Middle frontal gyrus (tissue), 1 donor: ENCODE measurements around the gene SPRYD3.
"Not testable (repeated sequence)": the region's sequence is repeated elsewhere in the genome, so short reads cannot be mapped to it uniquely, and the experiment has no call there.

ENCODE experiments used
- DNase-seq: peaks from one replicate; pipeline ENCODE4 v3.0.0-alpha.2; 2015; ENCODE audit warnings: low spot score; ENCODE audit errors: extremely low spot score

Gene SPRYD3

DNA sequence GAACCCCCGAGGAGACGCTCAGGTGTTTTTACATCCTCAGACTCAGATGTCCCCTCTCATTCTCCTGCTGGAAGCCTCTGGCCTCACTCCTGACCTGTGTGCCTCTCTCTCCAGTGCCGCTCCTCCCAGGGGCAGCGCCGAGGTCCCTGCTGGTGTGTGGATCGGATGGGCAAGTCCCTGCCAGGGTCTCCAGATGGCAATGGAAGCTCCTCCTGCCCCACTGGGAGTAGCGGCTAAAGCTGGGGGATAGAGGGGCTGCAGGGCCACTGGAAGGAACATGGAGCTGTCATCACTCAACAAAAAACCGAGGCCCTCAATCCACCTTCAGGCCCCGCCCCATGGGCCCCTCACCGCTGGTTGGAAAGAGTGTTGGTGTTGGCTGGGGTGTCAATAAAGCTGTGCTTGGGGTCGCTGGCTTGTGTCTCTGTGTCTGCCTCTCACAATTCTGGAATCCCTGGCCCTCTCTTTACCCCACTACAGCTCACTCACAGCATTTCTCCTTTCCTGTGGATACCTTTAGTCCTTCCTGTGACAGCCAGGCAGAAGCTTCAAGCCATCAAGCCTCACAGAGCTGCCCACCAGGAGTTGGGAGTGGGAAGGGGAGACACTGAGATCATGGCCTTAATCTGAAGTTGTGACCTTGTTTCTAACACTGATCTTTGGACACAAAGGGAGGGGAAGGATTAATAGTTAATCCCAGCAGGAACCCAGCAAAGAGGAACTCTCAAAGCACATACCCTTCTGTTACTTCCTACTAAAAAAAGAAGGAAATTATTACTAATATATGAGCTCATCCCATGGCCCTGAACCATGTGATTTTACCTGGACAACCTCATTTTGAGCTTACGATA is 23.0 kb upstream of the SPRYD3 start:
- no peak for DNase-seq

DNA sequence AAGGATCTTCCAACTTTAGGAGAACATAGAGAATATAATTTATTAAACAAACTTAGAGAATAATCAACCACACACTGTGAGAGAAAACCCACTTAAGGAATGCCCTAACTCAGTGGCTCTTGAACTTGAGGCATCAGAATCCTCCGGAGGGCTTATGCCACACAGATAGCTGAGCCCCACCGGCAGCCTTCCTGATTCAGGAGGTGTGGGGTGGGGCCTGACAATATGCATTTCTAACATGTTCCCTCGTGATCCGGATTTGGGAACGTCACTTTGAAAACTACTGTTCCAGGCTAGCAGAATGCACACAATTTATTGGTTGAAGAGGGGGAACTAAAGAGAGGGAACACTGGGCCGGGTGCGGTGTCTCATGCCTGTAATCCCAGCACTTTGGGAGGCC is 22.1 kb upstream of the SPRYD3 start:
- DNase-seq = no peak

DNA sequence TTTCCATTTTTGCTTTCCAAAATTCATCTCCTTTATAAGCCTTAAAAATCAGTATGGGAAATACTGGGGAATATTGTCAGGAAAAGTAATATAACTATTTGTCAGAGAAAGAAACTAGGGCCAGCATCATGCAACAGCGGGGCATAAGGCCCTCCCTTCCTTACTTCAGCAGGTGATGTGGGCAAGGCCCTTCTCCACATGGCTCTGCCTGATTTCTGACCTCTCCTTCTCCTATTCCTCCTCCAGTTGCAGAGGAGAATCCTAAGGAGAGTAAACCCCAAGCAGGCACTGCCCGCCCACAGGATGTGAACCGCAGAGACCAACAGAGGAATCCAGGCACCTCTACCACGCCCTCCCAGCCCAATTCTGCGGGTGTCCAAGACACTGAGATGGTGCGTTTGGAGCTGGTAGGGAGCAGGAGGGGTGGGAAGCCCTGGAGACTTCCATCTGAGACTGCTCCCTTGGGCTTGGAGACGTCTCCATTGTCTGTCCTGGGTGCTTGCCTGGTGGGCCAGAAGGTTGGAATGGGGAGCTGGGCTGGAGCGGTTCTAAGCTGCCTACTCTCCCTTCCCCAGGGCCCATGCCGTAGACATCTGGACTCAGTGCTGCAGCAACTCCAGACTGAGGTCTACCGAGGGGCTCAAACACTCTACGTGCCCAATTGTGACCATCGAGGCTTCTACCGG is 21.4 kb upstream of the SPRYD3 start:
- no peak for DNase-seq

DNA sequence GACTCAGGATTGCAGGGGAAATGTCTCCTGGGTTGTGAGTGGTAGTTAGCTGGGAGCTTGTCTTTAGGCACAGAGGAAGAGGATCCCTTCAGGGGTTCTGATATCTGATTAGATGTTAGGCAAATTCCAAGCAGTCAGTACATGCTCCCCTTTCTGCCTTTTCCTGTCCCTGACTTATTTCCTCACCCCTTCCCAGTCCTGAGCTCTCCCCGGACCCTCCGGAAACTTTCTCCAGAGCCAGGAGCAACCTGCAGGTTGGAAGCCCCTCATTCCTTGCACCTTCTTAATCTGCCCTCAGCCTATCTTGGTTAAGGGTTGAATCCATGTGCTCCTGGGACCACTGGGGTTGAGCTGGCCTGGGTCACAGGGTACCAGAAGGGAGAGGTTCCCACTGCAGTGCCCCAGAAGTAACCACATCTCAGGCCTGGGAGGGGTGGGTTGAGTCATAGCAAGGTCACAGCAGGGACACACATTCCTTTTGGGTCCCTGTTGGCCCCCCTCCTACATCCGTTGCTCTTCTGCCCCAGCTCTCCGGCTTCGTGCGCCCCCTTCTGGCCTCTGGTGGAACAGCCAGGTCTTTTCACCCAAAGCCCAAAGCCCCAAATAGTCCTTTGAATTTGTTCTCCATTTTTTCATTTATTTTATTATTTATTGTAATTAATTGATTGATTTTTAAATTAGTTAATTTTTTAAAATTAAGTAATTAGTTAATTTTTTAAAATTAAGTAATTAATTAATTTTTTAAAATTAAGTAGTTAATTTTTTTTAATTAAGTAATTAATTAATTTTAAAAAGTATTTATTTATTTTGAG is 20.1 kb upstream of the SPRYD3 start:
- DNase-seq = peak; percentile 52

DNA sequence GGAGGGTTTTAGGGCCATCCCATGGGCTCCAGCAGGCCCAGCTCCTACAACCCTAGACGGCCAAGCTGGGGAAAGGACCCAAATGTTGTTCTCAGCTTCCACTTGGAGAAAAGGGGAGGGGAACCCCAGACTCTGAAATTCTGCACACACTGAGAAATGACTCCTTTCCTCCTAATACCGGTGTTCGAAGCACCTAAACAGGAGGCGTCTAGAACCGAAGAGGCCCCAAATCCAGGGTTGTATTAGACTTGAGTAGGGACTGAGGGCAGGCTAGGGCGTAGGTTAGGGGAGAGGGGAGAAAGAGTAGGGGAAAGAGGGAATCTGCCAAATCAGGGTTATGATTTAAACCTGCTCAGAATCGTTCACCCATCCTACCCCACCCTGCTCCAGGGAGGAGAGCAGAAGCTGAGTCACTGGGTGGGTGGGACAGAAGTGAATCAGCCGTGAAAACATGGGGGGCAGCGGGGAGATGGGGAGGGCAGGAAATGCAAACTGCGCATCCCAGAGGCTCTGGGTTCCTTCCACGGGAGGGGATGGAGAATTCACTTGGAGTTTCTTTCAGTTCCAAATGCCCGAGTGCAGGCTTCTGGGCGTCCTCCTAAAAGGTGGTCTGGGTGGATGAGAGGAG is 19.3 kb upstream of the SPRYD3 start:
- DNase-seq = no peak

DNA sequence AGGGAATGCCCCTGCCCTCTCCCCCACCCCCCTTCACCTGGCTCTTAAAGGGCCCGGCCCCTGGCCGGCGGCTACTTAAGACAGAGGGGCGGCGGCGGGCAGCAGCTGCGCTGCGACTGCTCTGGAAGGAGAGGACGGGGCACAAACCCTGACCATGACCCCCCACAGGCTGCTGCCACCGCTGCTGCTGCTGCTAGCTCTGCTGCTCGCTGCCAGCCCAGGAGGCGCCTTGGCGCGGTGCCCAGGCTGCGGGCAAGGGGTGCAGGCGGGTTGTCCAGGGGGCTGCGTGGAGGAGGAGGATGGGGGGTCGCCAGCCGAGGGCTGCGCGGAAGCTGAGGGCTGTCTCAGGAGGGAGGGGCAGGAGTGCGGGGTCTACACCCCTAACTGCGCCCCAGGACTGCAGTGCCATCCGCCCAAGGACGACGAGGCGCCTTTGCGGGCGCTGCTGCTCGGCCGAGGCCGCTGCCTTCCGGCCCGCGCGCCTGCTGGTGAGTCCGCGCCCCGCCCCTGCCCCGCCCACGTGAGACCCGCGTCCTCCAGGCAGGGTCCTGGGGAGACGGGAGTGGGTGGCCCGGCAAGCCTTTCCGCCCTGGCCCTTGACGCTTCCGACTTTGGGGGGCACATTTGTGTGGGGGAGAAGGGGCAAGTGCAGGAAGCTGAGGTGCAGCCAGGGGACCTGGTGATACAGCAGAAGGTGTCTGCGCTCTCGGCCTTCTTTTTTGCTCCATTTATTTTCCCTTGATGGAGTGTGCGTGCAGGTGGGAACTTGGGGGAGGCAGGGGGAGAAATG is 18.6 kb upstream of the SPRYD3 start, which contains the start of gene IGFBP6:
IGFBP6 (plus strand) TSS at position 104 of the 790 bp plus-strand sequence; CDS start at position 155, 51 bp downstream.
- DNase-seq = no peak

DNA sequence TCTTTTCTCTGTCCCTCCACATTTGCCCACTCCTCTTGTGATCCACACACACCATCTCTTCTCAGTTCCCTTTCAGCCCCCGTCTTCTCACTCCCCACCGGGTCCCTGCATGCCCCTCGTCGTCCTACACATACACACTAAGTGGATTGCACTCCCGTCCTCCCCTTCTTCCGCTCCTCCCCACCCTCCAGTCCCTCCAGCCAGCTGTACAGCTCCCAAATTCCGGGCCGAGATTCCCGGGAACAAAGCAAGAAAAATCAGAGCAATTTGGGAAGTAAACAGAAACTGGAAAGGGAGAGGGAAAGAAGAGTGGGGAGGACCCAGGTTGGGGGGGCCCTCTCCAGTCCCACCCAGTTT is 18.0 kb upstream of the SPRYD3 start:
- no peak for DNase-seq

DNA sequence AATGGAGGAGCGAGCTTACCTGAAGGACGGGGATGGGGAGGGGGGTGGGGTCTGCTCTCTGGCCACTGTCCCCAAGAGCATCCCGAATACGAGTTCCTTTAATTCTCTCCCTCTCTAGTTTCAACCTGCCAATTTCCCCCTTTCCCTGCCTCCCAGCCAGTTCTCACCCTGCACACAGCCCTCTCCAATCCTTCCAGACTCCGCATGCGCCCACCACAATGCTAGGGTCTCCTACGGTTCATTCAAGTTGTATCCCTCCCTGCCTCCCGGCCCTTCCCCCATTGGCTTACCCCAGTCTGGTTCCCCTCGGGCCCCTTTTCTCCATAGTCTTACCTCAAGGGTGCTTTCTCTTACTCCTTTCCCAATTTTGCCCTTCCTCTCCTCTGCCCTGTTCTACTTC is 17.6 kb upstream of the SPRYD3 start:
- no peak for DNase-seq

DNA sequence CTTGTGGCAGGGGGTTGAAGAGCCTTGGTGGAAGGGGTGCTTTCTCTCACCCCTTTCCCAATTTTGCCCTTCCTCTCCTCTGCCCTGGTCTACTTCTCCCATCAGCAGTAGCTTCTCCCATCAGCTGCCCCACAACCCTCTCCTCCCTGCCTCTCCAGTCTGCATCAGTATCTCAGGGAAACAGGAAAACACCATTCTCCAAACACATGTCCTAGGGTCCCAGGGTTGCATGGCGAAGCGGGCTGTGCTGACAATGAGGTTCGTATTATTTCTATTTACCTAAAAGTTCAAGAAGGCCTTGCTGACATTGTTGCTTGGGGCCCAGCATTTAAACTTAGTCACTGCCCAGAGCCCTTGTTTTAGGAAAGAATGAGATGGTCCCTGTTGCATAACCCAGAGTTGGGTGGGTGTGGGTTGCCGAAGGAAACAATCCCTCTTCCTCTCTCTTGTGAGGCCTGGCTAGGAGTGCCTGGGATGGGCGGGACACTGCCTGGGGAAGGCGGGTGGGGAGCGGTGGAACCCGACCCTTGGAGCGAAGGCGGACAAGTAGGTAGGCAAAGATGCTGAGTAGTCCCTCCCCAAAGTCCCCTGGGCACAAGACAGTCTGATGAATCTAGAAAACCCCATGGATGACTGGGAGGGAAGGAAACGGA is 17.0 kb upstream of the SPRYD3 start:
- DNase-seq = no peak

DNA sequence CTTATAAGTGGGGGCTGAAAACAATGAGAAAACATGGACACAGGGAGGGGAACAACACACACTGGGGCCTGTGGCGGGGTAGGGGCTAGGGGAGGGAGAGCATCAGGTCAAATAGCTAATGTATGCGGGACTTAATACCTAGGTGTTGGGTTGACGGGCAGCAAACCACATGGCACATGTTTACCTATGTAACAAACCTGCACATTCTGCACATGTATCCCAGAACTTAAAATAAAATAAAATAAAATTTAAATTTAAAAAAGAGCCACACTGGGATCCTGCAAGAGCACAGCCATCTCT is 16.4 kb upstream of the SPRYD3 start:
- DNase-seq = not testable (repeated sequence)

DNA sequence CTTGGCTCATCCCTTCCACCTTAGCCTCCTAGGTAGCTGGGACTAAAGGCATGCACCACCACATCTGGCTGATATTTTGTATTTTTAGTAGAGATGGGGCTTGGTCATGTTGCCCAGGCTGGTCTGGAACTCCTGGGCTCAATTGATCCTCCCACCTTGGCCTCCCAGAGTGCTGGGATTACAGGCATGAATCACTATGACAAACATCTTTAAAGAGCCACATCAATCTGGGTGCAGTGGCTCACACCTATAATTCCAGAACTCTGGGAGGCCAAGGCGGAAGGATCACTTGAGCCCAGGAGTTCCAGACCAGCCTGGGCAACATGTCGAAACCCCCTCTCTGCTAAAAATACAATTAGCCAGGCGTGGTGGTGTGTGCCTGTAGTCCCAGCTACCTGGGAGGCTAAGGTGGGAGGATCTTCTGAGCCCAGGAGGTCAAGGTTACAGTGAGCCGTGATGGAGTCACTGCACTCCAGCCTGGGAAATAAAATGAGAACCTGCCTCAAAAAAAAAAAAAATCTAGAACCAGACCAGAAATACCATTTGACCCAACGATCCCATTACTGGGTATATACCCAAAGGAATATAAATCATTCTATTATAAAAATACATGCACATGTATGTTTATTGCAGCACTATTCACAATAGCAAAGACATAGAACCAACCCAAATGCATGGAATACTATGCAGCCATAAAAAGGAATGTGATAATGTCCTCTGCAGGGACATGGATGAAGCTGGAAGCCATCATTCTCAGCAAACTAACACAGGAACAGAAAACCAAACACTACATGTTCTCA is 15.8 kb upstream of the SPRYD3 start:
- not testable (repeated sequence) for DNase-seq

DNA sequence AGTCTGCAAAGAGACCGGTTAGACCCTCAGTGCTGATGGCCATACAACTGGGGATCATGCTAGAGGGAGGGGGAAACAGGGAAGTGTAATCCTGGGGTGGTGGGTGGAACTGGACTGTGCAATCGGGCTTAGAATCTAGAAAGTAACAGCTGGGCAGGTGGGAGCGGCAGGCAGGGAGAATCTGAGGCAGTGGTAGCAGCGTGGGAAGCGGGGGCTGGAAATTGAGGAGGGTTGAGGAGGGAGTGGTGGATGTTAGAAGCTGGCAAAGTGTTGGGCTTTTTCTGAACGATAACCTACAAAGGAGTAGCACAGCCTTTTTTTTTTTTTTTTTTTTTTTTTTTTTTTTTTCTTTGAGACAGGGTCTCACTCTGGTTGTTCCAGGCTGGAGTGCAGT is 15.2 kb upstream of the SPRYD3 start:
- no peak for DNase-seq

DNA sequence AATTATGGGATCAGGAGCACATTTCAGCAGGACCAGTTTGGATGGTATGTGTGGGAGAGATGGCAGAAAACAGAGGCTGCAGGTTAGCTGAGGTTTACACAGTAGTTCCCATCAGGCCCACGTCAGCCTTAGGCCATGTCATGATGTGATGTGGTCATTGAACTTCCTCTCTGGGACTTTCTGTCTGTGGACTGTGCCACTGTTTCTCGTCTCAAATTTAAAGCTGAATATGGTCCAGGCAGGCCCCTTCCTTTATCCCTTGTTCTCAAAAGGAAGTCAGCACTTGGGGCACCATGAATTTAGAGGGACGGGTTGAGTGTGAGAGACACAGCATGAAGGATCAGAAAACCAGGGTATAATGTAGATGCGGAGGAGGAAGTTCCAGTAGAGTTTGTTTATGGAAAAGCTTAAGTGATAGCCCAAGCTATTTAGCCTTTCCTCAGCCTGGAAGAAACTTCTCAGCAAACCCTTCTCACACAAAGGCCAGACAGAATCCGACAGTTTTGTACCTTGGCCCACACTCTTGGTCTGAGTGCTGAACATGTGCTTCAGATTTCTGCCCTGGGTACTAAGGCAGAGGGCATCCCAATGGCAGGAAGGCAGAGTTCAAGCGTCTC is 14.7 kb upstream of the SPRYD3 start:
- no peak for DNase-seq

DNA sequence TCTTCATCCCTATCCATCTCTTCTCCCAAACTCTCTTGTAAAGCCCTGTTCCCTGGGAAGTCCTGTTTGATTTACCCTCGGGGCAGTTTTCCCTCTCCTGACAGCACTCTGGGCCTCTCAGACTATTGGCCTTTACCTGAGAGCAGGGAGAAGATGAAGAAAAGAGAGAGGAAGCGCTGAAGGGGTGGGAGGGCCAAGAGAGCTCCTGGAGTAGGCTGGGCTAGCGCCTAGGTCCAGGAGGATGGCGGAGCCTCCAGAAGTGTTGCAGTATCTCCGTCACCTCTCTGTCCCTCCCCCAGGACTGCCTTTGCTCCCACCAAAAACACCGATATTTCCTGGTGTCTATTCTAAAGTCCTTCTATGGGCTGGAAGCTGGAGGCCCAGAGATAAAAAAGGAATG is 12.6 kb upstream of the SPRYD3 start:
- DNase-seq = no peak

DNA sequence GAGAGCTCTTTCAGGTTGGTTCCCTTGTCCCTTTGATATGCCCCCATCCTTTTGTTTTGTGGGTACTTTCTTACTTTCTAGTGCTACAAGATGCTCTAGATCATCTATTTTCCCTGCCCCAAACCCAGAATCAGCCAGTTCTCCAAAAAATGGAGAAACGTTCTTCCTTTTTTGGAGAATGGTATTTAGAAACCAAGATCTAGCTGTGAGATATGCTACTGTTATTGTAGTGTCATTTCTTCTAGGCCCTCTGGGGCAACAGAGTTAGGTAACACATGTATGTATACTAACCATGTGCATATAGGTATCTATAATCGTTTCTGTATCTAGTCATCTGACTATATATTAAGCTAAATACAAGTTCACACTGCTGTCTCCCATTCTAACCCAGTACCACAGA is 11.4 kb upstream of the SPRYD3 start:
- no peak for DNase-seq

DNA sequence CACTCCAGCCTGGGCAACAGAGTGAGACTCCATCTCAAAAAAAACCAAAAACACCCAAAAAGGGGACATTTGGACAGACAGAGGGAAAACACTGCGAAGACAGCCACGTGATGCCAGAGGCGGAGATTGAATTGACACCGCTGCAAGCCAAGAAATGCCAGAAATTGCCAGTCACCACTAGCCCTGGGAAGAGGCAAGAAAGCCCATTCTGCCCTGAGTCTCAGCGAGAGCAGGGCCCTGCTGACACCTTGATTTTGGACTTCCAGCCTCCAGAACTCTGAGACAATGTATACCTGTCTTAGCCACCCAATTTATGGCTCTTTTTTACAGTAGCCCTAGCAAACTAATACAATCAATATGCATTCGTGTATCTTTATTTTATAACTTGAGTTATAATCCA is 10.9 kb upstream of the SPRYD3 start:
- no peak for DNase-seq

DNA sequence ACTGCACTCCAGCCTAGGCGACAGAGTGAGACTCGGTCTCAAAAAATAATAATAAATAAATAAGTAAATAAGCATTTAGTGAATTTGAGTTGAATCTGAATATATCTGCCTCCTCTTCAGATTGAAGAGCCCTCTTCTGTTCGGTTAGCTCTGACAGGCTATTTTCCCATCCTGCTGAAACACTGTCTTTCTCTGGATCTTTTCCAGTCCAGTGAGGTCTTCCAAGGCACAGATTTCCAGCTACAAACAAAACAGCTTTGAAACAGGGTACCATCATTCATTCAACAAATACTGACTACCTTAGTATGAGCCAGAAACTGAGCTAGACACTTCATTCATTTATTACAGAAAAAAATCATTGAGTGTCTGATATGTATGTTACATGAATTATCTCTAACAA is 7.2 kb upstream of the SPRYD3 start:
- DNase-seq = no peak

DNA sequence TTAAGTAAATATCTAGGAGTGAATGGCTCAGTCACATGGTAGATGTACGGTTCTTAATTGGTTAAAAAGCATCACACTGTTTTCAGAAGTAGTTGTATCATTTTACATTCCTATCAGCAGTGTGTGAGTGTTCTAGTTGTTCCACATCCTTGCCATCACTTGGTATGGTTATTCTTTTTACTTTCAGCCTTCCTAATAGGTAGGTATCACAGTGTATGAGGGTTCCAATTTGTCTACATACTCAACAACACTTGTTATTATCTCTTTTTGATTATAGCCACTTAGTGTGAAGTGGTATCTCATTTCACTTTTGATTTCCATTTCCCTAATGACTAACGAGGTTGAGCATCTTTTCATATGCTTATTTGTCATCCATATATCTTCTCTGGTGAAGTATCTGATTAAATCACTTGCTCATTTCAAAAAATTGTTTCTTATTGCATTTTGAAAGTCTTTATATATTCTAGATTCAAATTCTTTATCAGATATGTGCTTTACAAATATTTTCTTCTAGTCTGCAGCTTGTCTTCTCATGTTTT is 3.5 kb upstream of the SPRYD3 start:
- no peak for DNase-seq
